Endodermal cell (in vitro differentiated cells): ENCODE data around the gene DPP6. TPM values are rescaled to one million over a fixed set of nuclear protein-coding genes. Genes with fewer than 3 reads are reported as not detected.

ENCODE experiments used
- DNase-seq: peaks from one replicate; pipeline ENCODE4 v3.0.0-alpha.2; 2017
- H3K27ac ChIP-seq: 2 replicates; pipeline ENCODE4 v1.5.1; 2013; ENCODE audit warnings: mild to moderate bottlenecking, low read depth, low read length, moderate library complexity
- H3K27me3 ChIP-seq: 2 replicates; pipeline ENCODE4 v1.6.1; 2013; ENCODE audit warnings: mild to moderate bottlenecking, low read length, moderate library complexity; ENCODE audit not compliant: insufficient read depth, control insufficient read depth, poor library complexity, severe bottlenecking
- H3K36me3 ChIP-seq: 2 replicates; pipeline ENCODE4 v1.7.0; 2013; ENCODE audit warnings: mild to moderate bottlenecking, low read length, moderate library complexity; ENCODE audit not compliant: control insufficient read depth, insufficient read depth
- H3K4me1 ChIP-seq: one replicate; pipeline ENCODE4 v1.7.0; 2013; ENCODE audit warnings: low read length; ENCODE audit not compliant: control insufficient read depth, insufficient read depth
- H3K4me3 ChIP-seq: 2 replicates; pipeline ENCODE4 v1.5.1; 2013; ENCODE audit warnings: mild to moderate bottlenecking, low read length, moderate library complexity
- H3K9ac ChIP-seq: 2 replicates; pipeline ENCODE4 v1.6.1; 2013; ENCODE audit warnings: mild to moderate bottlenecking, low read length, moderate library complexity; ENCODE audit not compliant: poor library complexity, severe bottlenecking; ENCODE audit errors: extremely low read depth
- H3K9me3 ChIP-seq: 2 replicates; pipeline ENCODE4 v1.6.1; 2013; ENCODE audit warnings: mild to moderate bottlenecking, low read length, moderate library complexity; ENCODE audit not compliant: control insufficient read depth
- H3K27ac Mint-ChIP-seq: 2 replicates; pipeline ENCODE4 v1.8.0; 2020; ENCODE audit warnings: mixed read lengths
- H3K27me3 Mint-ChIP-seq: 2 replicates; pipeline ENCODE4 v1.8.0; 2021; ENCODE audit warnings: mild to moderate bottlenecking, mixed read lengths; ENCODE audit not compliant: insufficient read depth
- H3K36me3 Mint-ChIP-seq: 2 replicates; pipeline ENCODE4 v1.8.0; 2020; ENCODE audit warnings: low read depth, mixed read lengths
- H3K4me1 Mint-ChIP-seq: 2 replicates; pipeline ENCODE4 v1.8.0; 2020; ENCODE audit warnings: mixed read lengths
- H3K4me3 Mint-ChIP-seq: 2 replicates; pipeline ENCODE4 v1.8.0; 2020; ENCODE audit warnings: mild to moderate bottlenecking, moderate library complexity, mixed read lengths
- H3K9me3 Mint-ChIP-seq: 2 replicates; pipeline ENCODE4 v1.8.0; 2020; ENCODE audit warnings: mild to moderate bottlenecking, mixed read lengths
- CTCF ChIP-seq: fragments of 200-600 bp; sonication (generic); conservative IDR thresholded peaks from 2 replicates; pipeline ENCODE4 v1.5.0; 2021; ENCODE audit warnings: antibody characterized with exemption, mild to moderate bottlenecking
- WGBS, 2 experiments: methylation state at CpG; one replicate each; pipeline versions ENCODE4 v1.1.5 to v1.1.7; 2013; ENCODE audit warnings: missing lambda C conversion rate in 2 of 2, mixed read lengths in 1 of 2; ENCODE audit not compliant: insufficient coverage in 1 of 2, insufficient read length in 1 of 2; 5-methylcytosine and 5-hydroxymethylcytosine counted together
- total RNA-seq, 2 donors: library from RNA; stranded (reverse); fragmentation: NEBNext Ultra II Directional in 1 of 2; extraction: Animal tissue kit (Norgen Biotek cat#: 25700) in 1 of 2; gene quantifications; 2 replicates in 1 of 2; 3 replicates in 1 of 2; pipeline ENCODE4 v1.2.1, GENCODE V29; 2021

Gene DPP6
- total RNA-seq, 2 donors from 2014 or later = 1.7 to 3.0 TPM

- no peaks in the 10 kb centered on the region for H3K4me1 ChIP-seq
- Mint-ChIP-seq H3K4me1 (peaks cover 6% of the 10 kb centered on the region), H3K9me3 (peaks cover 12% of the 10 kb centered on the region), H3K27ac (no peak overlapping the region), H3K27me3 (no peaks in the 10 kb centered on the region), H3K36me3 (no peaks in the 10 kb centered on the region), H3K4me3 (no peak overlapping the region)
- 71 to 88% methylated on average over 3 to 6 of the region's 6 CpGs for WGBS, 2 experiments
- H3K9ac ChIP-seq = no peak overlapping the region
- H3K27ac ChIP-seq = no peak overlapping the region
- no peaks in the 10 kb centered on the region for H3K27me3 ChIP-seq
- no peaks in the 10 kb centered on the region for H3K36me3 ChIP-seq
- TF ChIP-seq CTCF = no peak
- H3K4me3 ChIP-seq = no peak overlapping the region
- no peaks in the 10 kb centered on the region for H3K9me3 ChIP-seq
- no peak for DNase-seq
These were observed 647.2 kb downstream of the DPP6 start for GRCh38 chr7:154699417-154699816.

GRCh38 chr7:154709840-154710520, 657.8 kb downstream of the DPP6 start:
- Histone ChIP-seq H3K27me3 (no peaks in the 10 kb centered on the region), H3K9me3 (peaks cover 12% of the 10 kb centered on the region), H3K27ac (no peak overlapping the region), H3K4me1 (no peaks in the 10 kb centered on the region), H3K9ac (no peak overlapping the region), H3K4me3 (no peak overlapping the region), H3K36me3 (no peaks in the 10 kb centered on the region)
- DNase-seq = no peak
- H3K27me3 Mint-ChIP-seq = peaks cover 4% of the 10 kb centered on the region
- no peaks in the 10 kb centered on the region for H3K4me1 Mint-ChIP-seq
- peaks cover 61% of the 10 kb centered on the region for H3K9me3 Mint-ChIP-seq
- no peaks in the 10 kb centered on the region for H3K36me3 Mint-ChIP-seq
- H3K27ac Mint-ChIP-seq = no peak overlapping the region
- no peak overlapping the region for H3K4me3 Mint-ChIP-seq
- TF ChIP-seq CTCF = no peak
- 83 to 92% methylated on average over 4 to 6 of the region's 6 CpGs for WGBS, 2 experiments

- Histone ChIP-seq H3K27ac (no peak overlapping the region), H3K9me3 (peaks cover 2% of the 10 kb centered on the region), H3K4me3 (no peak overlapping the region), H3K36me3 (no peaks in the 10 kb centered on the region), H3K9ac (no peak overlapping the region), H3K4me1 (no peaks in the 10 kb centered on the region), H3K27me3 (no peaks in the 10 kb centered on the region)
- Mint-ChIP-seq H3K27ac (no peak overlapping the region), H3K27me3 (no peaks in the 10 kb centered on the region), H3K36me3 (no peaks in the 10 kb centered on the region), H3K4me3 (no peak overlapping the region), H3K9me3 (peaks cover 59% of the 10 kb centered on the region), H3K4me1 (no peaks in the 10 kb centered on the region)
- no peak for DNase-seq
- WGBS, 2 experiments = 85% methylated on average over 3 to 5 of the region's 5 CpGs
- no peak for TF ChIP-seq CTCF
These were observed 667.8 kb downstream of the DPP6 start for GRCh38 chr7:154720016-154720415.
